Breast epithelium (tissue), 3 donors: ENCODE data around the gene EFCAB14.
"Not testable (repeated sequence)": the region's sequence is repeated elsewhere in the genome, so short reads cannot be mapped to it uniquely, and the experiment has no call there.

Experiments
- POLR2A ChIP-seq: fragments of 450-650 bp; IDR thresholded peaks from one replicate; pipeline ENCODE4 v1.6.1; 2016; ENCODE audit warnings: antibody characterized with exemption, mild to moderate bottlenecking, moderate library complexity
- POLR2AphosphoS5 ChIP-seq, 3 donors: sonication (generic); formaldehyde crosslinking; IDR thresholded peaks; one replicate each; pipeline ENCODE4 v1.6.1; 2017; ENCODE audit warnings: antibody characterized with exemption in 3 of 3
- TF ChIP-seq, protein P1 (sequence below), 3 donors: fragments of 450-650 bp; IDR thresholded peaks; one replicate each; pipeline ENCODE4 v1.5.1; 2016 to 2017; ENCODE audit warnings: antibody characterized with exemption in 3 of 3, mild to moderate bottlenecking in 3 of 3, moderate library complexity in 3 of 3

DNA sequence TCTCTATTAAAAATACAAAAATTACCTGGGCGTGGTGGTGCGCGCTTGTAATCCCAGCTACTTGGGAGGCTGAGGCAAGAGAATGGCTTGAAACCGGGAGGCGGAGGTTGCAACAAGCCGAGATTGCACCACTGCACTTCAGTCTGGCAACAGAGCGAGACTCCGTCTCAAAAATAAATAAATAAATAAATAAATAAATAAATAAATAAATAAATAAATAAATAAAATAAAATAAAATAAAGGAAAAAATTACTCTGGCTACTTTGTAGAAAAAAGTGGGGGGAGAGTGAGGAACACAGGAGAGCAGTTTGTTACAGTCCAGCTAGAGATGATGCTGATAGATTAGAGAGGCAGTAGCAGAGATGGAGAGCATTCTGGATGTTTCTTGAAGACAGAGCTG is 1.4 kb upstream of the EFCAB14 start:
- TF ChIP-seq, protein P1, sequence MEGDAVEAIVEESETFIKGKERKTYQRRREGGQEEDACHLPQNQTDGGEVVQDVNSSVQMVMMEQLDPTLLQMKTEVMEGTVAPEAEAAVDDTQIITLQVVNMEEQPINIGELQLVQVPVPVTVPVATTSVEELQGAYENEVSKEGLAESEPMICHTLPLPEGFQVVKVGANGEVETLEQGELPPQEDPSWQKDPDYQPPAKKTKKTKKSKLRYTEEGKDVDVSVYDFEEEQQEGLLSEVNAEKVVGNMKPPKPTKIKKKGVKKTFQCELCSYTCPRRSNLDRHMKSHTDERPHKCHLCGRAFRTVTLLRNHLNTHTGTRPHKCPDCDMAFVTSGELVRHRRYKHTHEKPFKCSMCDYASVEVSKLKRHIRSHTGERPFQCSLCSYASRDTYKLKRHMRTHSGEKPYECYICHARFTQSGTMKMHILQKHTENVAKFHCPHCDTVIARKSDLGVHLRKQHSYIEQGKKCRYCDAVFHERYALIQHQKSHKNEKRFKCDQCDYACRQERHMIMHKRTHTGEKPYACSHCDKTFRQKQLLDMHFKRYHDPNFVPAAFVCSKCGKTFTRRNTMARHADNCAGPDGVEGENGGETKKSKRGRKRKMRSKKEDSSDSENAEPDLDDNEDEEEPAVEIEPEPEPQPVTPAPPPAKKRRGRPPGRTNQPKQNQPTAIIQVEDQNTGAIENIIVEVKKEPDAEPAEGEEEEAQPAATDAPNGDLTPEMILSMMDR (IDR thresholded peaks at IDR 0.05) = not testable (repeated sequence)
- TF ChIP-seq POLR2A; POLR2AphosphoS5 (IDR thresholded peaks at IDR 0.05): not testable (repeated sequence)
